HCT116 (cell line): ENCODE data around the gene MMAA. TPM values are rescaled to one million over a fixed set of nuclear protein-coding genes. Genes with fewer than 3 reads are reported as not detected.

Experiments
- ATAC-seq: fragments of 200-7000 bp; cut with Tn5 transposase; 2 replicates; pipeline ENCODE4 v1.9.1; 2020; ENCODE audit warnings: mild to moderate bottlenecking, moderate library complexity
- BruUV-seq: library from RNA; stranded (reverse); fragments of 400-500 nt; replicated peaks from 2 replicates; lab custom pipeline; 2021; lab: Mats Ljungman, UMichigan
- CTCF ChIA-PET: fragments of 300-600 bp; sonication (Branson Sonifier 250); formaldehyde crosslinking; loops from one replicate; lab custom pipeline; 2021; ENCODE audit warnings: antibody characterized with exemption; lab: Charles Lee
- POLR2A ChIA-PET: fragments of 300-600, 350-600 bp; sonication (Branson Sonifier 250); formaldehyde crosslinking; loops from one replicate; lab custom pipeline; 2021; ENCODE audit warnings: antibody characterized with exemption; lab: Charles Lee
- RAD21 ChIA-PET, 2 experiments: fragments of 300-600 bp; sonication (Branson Sonifier 250); formaldehyde crosslinking; loops; one replicate each; lab custom pipeline; 2023; ENCODE audit warnings: low total read pairs in 2 of 2; ENCODE audit not compliant: uncharacterized antibody in 2 of 2, unreplicated experiment in 2 of 2, low non-redundant PET in 1 of 2; lab: Charles Lee
- DNase-seq: peaks from one replicate; pipeline ENCODE4 v3.0.0-alpha.2; 2010; ENCODE audit warnings: low read depth, low spot score
- H2AFZ ChIP-seq: fragments of 200-600 bp; shearing (Covaris generic), sonication (generic); 2 replicates; pipeline ENCODE4 v1.6.1; 2017; ENCODE audit warnings: low read depth, mixed run types, mixed read lengths, antibody characterized with exemption, low read length; ENCODE audit not compliant: poor library complexity, severe bottlenecking
- H3K27ac ChIP-seq: 2 replicates; pipeline ENCODE4 v1.5.1; 2012; ENCODE audit warnings: low read depth, low read length
- H3K27me3 ChIP-seq: fragments of 200-600 bp; sonication (generic); 2 replicates; pipeline ENCODE4 v1.6.1; 2016; ENCODE audit warnings: mixed run types, low read length, mixed read lengths; ENCODE audit not compliant: insufficient read depth
- H3K36me3 ChIP-seq, 2 experiments: fragments of 200-500 bp in 1 of 2; fragments of 200-600 bp in 1 of 2; sonication (Bioruptor generic) in 1 of 2; sonication (generic) in 1 of 2; 2 replicates each; pipeline versions ENCODE4 v1.5.1 to v1.6.1; 2014 to 2016; ENCODE audit warnings: low read length in 2 of 2, inconsistent platforms in 1 of 2, mixed read lengths in 1 of 2, mixed run types in 1 of 2; ENCODE audit not compliant: insufficient read depth in 2 of 2, control insufficient read depth in 1 of 2
- H3K4me1 ChIP-seq, 2 experiments: fragments of 200-600 bp in 1 of 2; sonication (generic) in 1 of 2; 2 replicates each; pipeline versions ENCODE4 v1.5.1 to v1.6.1; 2012 to 2017; ENCODE audit warnings: low read length in 2 of 2, inconsistent platforms in 1 of 2, mild to moderate bottlenecking in 1 of 2, mixed read lengths in 1 of 2, mixed run types in 1 of 2, moderate library complexity in 1 of 2; ENCODE audit not compliant: insufficient read depth in 2 of 2, control insufficient read depth in 1 of 2
- H3K4me2 ChIP-seq: fragments of 200-600 bp; sonication (generic); 2 replicates; pipeline ENCODE4 v1.6.1; 2017; ENCODE audit warnings: mixed run types, low read length, mixed read lengths
- H3K4me3 ChIP-seq, 2 experiments: fragments of 200-600 bp in 1 of 2; sonication (generic) in 1 of 2; replicated peaks in 1 of 2; 2 replicates each; pipeline ENCODE4 v1.5.1; 2011 to 2016; ENCODE audit warnings: low read length in 2 of 2, control low read depth in 1 of 2, low read depth in 1 of 2, mild to moderate bottlenecking in 1 of 2, mixed read lengths in 1 of 2, mixed run types in 1 of 2
- H3K79me2 ChIP-seq: fragments of 200-600 bp; sonication (generic); 2 replicates; pipeline ENCODE4 v1.6.1; 2017; ENCODE audit warnings: mild to moderate bottlenecking, mixed run types, low read length, moderate library complexity, mixed read lengths; ENCODE audit not compliant: insufficient read depth
- H3K9ac ChIP-seq: fragments of 200-600 bp; sonication (generic); 2 replicates; pipeline ENCODE4 v1.6.1; 2016; ENCODE audit warnings: low read length, mixed read lengths
- H3K9me2 ChIP-seq: fragments of 200-600 bp; sonication (generic), shearing (Covaris generic); 2 replicates; pipeline ENCODE4 v1.6.1; 2017; ENCODE audit warnings: mixed run types, mild to moderate bottlenecking, moderate library complexity; ENCODE audit not compliant: insufficient read depth
- H3K9me3 ChIP-seq, 2 experiments: fragments of 200-500 bp in 1 of 2; fragments of 200-600 bp in 1 of 2; sonication (Bioruptor generic) in 1 of 2; sonication (generic) in 1 of 2; 2 replicates each; pipeline ENCODE4 v1.6.1; 2014 to 2017; ENCODE audit warnings: low read length in 2 of 2, mixed read lengths in 2 of 2, inconsistent platforms in 1 of 2, low read depth in 1 of 2, mild to moderate bottlenecking in 1 of 2, mixed run types in 1 of 2, moderate library complexity in 1 of 2; ENCODE audit not compliant: control insufficient read depth in 1 of 2, insufficient read depth in 1 of 2
- H4K20me1 ChIP-seq: fragments of 200-600 bp; sonication (generic), shearing (Covaris generic); 2 replicates; pipeline ENCODE4 v1.6.1; 2017; ENCODE audit warnings: mixed run types, mild to moderate bottlenecking, moderate library complexity; ENCODE audit not compliant: insufficient read depth
- CBX3 ChIP-seq: IDR thresholded peaks from 2 replicates; pipeline ENCODE4 v1.6.1; 2012; ENCODE audit warnings: low read depth
- CEBPB ChIP-seq: IDR thresholded peaks from 2 replicates; pipeline ENCODE4 v1.6.1; 2012; ENCODE audit warnings: low read depth
- EGR1 ChIP-seq: IDR thresholded peaks from 2 replicates; pipeline ENCODE4 v1.6.1; 2012; ENCODE audit warnings: low read depth
- ELF1 ChIP-seq: IDR thresholded peaks from 2 replicates; pipeline ENCODE4 v1.6.1; 2012; ENCODE audit warnings: low read depth, borderline replicate concordance
- EZH2 ChIP-seq: fragments of 200-600 bp; sonication (generic); IDR thresholded peaks from 2 replicates; pipeline ENCODE4 v1.6.1; 2017; ENCODE audit warnings: antibody characterized with exemption, mixed run types
- EZH2phosphoT487 ChIP-seq: fragments of 200-600 bp; IDR thresholded peaks from 2 replicates; pipeline ENCODE4 v1.6.1; 2018; ENCODE audit warnings: antibody characterized with exemption, borderline replicate concordance
- FOSL1 ChIP-seq: IDR thresholded peaks from 2 replicates; pipeline ENCODE4 v1.6.1; 2012; ENCODE audit warnings: low read depth
- JUND ChIP-seq: IDR thresholded peaks from 2 replicates; pipeline ENCODE4 v1.6.1; 2012
- POLR2A ChIP-seq: IDR thresholded peaks from 2 replicates; pipeline ENCODE4 v1.7.0; 2011; ENCODE audit warnings: borderline replicate concordance; ENCODE audit not compliant: insufficient read depth, insufficient read length; ENCODE audit errors: extremely low read depth
- RAD21 ChIP-seq: IDR thresholded peaks from 2 replicates; pipeline ENCODE4 v1.6.1; 2012; ENCODE audit warnings: low read depth, mild to moderate bottlenecking
- REST ChIP-seq: IDR thresholded peaks from 2 replicates; pipeline ENCODE4 v1.6.1; 2012; ENCODE audit warnings: low read depth
- SP1 ChIP-seq: IDR thresholded peaks from 2 replicates; pipeline ENCODE4 v1.6.1; 2012; ENCODE audit warnings: low read depth
- TCF7L2 ChIP-seq: IDR thresholded peaks from 2 replicates; pipeline ENCODE4 v1.7.0; 2011; ENCODE audit warnings: borderline replicate concordance, inconsistent platforms; ENCODE audit not compliant: insufficient read depth, insufficient read length; ENCODE audit errors: extremely low read depth
- YY1 ChIP-seq: IDR thresholded peaks from 2 replicates; pipeline ENCODE4 v1.6.1; 2011; ENCODE audit warnings: low read length, low read depth, moderate library complexity, mild to moderate bottlenecking; ENCODE audit not compliant: insufficient replicate concordance; ENCODE audit errors: extremely low read depth
- ZNF274 ChIP-seq: fragments of 200-500 bp; sonication (Bioruptor generic); IDR thresholded peaks from 2 replicates; pipeline ENCODE4 v1.6.1; 2014; ENCODE audit warnings: mild to moderate bottlenecking, low read depth, low read length, inconsistent platforms
- intact Hi-C: fragments of 100-400 bp; cut with micrococcal nuclease; formaldehyde crosslinking; loops from 2 replicates; pipeline ENCODE4 v1.10.0; 2022
- total RNA-seq: library from RNA; stranded (reverse); gene quantifications from one replicate; pipeline ENCODE4 v1.2.1, GENCODE V29; 2021; ENCODE audit not compliant: unreplicated experiment
- TF ChIP-seq, protein P1 (sequence below), 3 experiments: fragments of 200-600 bp in 1 of 3; sonication (generic) in 1 of 3; IDR thresholded peaks in 2 of 3; conservative IDR thresholded peaks in 1 of 3; 2 replicates each; pipeline ENCODE4 v1.5.1; 2012 to 2017; ENCODE audit warnings: low read depth in 2 of 3, low read length in 2 of 3, antibody characterized with exemption in 1 of 3, borderline replicate concordance in 1 of 3, control low read depth in 1 of 3, mild to moderate bottlenecking in 1 of 3, mixed read lengths in 1 of 3, mixed run types in 1 of 3, moderate library complexity in 1 of 3; ENCODE audit not compliant: insufficient read depth in 1 of 3
- TF ChIP-seq, protein P2 (sequence below): IDR thresholded peaks from 2 replicates; pipeline ENCODE4 v1.6.1; 2012

Gene MMAA
- total RNA-seq, 1 experiment from 2014 or later, result 3.6 TPM

GRCh38 chr4:145609481-145610427 lies 9.4 kb upstream of the MMAA start (continued):
- TF ChIP-seq YY1 (peak; percentile 56), EGR1 (no peak), FOSL1 (no peak), EZH2 (no peak), ZNF274 (no peak), CEBPB (0 out of 2 replicates have a peak, but pooled peaks have one; percentile 40)

- H3K27ac ChIP-seq, result no peak overlapping the region
- no peak overlapping the region for H3K4me2 ChIP-seq
- H3K4me1 ChIP-seq, result peaks cover 0 to 8% of the 10 kb centered on the region in 2 experiments; a peak in 3 of 4 replicates
- H3K36me3 ChIP-seq, result no peaks in the 10 kb centered on the region
- TF ChIP-seq, protein P1, sequence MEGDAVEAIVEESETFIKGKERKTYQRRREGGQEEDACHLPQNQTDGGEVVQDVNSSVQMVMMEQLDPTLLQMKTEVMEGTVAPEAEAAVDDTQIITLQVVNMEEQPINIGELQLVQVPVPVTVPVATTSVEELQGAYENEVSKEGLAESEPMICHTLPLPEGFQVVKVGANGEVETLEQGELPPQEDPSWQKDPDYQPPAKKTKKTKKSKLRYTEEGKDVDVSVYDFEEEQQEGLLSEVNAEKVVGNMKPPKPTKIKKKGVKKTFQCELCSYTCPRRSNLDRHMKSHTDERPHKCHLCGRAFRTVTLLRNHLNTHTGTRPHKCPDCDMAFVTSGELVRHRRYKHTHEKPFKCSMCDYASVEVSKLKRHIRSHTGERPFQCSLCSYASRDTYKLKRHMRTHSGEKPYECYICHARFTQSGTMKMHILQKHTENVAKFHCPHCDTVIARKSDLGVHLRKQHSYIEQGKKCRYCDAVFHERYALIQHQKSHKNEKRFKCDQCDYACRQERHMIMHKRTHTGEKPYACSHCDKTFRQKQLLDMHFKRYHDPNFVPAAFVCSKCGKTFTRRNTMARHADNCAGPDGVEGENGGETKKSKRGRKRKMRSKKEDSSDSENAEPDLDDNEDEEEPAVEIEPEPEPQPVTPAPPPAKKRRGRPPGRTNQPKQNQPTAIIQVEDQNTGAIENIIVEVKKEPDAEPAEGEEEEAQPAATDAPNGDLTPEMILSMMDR (IDR thresholded peaks at IDR 0.05 in 2 of 3, conservative IDR thresholded peaks at IDR 0.05 in 1 of 3; ENCODE audit: borderline replicate concordance in 1 of 3, insufficient read depth in 1 of 3, low read depth in 2 of 3, low read length in 2 of 3), result no peak
- TF ChIP-seq EGR1 (no peak), REST (no peak), JUND (no peak), EZH2phosphoT487 (no peak), ELF1 (no peak), CEBPB (no peak), RAD21 (no peak), ZNF274 (no peak), TCF7L2 (no peak), POLR2A (no peak), SP1 (no peak), CBX3 (no peak)
- TF ChIP-seq, protein P2, sequence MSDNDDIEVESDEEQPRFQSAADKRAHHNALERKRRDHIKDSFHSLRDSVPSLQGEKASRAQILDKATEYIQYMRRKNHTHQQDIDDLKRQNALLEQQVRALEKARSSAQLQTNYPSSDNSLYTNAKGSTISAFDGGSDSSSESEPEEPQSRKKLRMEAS, result no peak
- ATAC-seq (no peak), DNase-seq (no peak)
- RAD21 ChIA-PET, result no interaction called here
- H3K9ac ChIP-seq, result no peak overlapping the region
- no peak overlapping the region for H2AFZ ChIP-seq
- H3K79me2 ChIP-seq, result peaks cover 12% of the 10 kb centered on the region
- BruUV-seq, result no TSS peak
- CTCF ChIA-PET, result interaction anchor here (2.0 to 2.5 kb wide), 2 partner anchors 379 to 397 kb away, joined by 7 to 10 read pairs; no protein-coding TSS in a partner anchor
- H3K4me3 ChIP-seq, result no peak overlapping the region
- intact Hi-C loops, result no loop called here
- POLR2A ChIA-PET, result no interaction called here
- no peaks in the 10 kb centered on the region for H3K9me2 ChIP-seq
- no peaks in the 10 kb centered on the region for H3K9me3 ChIP-seq
- no peaks in the 10 kb centered on the region for H4K20me1 ChIP-seq
- H3K27me3 ChIP-seq, result no peaks in the 10 kb centered on the region
These were observed 5.5 kb upstream of the MMAA start for GRCh38 chr4:145613566-145614232.
